Lung (tissue), 12 donors: ENCODE results near the gene JDP2. TPM values are rescaled to one million over a fixed set of nuclear protein-coding genes. Genes with fewer than 3 reads are reported as not detected.

Experiments
- ATAC-seq: fragments of 200-7000 bp; cut with Tn5 transposase; one replicate; pipeline ENCODE4 v1.9.1; 2020; ENCODE audit warnings: moderate number of reproducible peaks; ENCODE audit not compliant: insufficient read depth, low FRiP score
- DNase-seq, 3 donors: peaks; one replicate each; pipeline ENCODE4 v3.0.0-alpha.2; 2013 to 2017
- H3K27ac ChIP-seq, 2 donors: one replicate each; pipeline ENCODE4 v1.5.1; 2013; ENCODE audit warnings: mild to moderate bottlenecking in 2 of 2, moderate library complexity in 2 of 2, control low read depth in 1 of 2, inconsistent platforms in 1 of 2, low read depth in 1 of 2, low read length in 1 of 2
- H3K27me3 ChIP-seq, 3 donors: one replicate each; pipeline ENCODE4 v1.5.1; 2013; ENCODE audit warnings: low read length in 2 of 3; ENCODE audit not compliant: control insufficient read depth in 3 of 3, insufficient read depth in 3 of 3
- H3K36me3 ChIP-seq, 4 donors: one replicate each; pipeline ENCODE4 v1.5.1; 2013; ENCODE audit warnings: low read length in 4 of 4, mild to moderate bottlenecking in 1 of 4, moderate library complexity in 1 of 4; ENCODE audit not compliant: control insufficient read depth in 4 of 4, insufficient read depth in 4 of 4
- H3K4me1 ChIP-seq, 5 donors: one replicate each; pipeline ENCODE4 v1.5.1; 2013; ENCODE audit warnings: low read length in 5 of 5, mild to moderate bottlenecking in 2 of 5, moderate library complexity in 1 of 5; ENCODE audit not compliant: control insufficient read depth in 5 of 5, insufficient read depth in 5 of 5
- H3K4me3 ChIP-seq: one replicate; pipeline ENCODE4 v1.5.1; 2013; ENCODE audit warnings: mild to moderate bottlenecking, control low read depth, moderate library complexity
- H3K9ac ChIP-seq, 2 donors: one replicate each; pipeline ENCODE4 v1.5.1; 2013; ENCODE audit warnings: low read length in 2 of 2, control low read depth in 1 of 2; ENCODE audit not compliant: insufficient read depth in 1 of 2
- H3K9me3 ChIP-seq, 4 donors: one replicate each; pipeline ENCODE4 v1.5.1; 2013; ENCODE audit warnings: low read length in 3 of 4, mild to moderate bottlenecking in 1 of 4, moderate library complexity in 1 of 4; ENCODE audit not compliant: control insufficient read depth in 4 of 4, insufficient read depth in 3 of 4
- WGBS, 2 donors: extraction: QIAGEN DNeasy Blood & Tissue Kit; methylation state at CpG; one replicate each; pipeline ENCODE4 v1.1.7; 2013; 5-methylcytosine and 5-hydroxymethylcytosine counted together
- polyA plus RNA-seq, 2 donors: library from polyadenylated mRNA; stranded (reverse); fragments of 200-250 nt; gene quantifications; one replicate each; pipeline ENCODE4 v1.2.1, GENCODE V29; 2013
- total RNA-seq, 2 donors: library from RNA; depleted of rRNA in 1 of 2; stranded (reverse); fragments of >200 nt in 1 of 2; gene quantifications; one replicate each; pipeline ENCODE4 v1.2.1, GENCODE V29; 2014 to 2021
- TF ChIP-seq, protein P1 (sequence below): IDR thresholded peaks from 2 replicates; pipeline ENCODE4 v1.5.1; 2012; ENCODE audit warnings: mild to moderate bottlenecking; ENCODE audit errors: control extremely low read depth, extremely low read depth
- donor health status: control.
- donor health status: control.
- donor health status: Bipolar disorder and iron deficiency.
- donor health status: healthy.
- donor health status: DM: yes; HTN: yes; CAD: no.

The JDP2 gene
- total and polyA plus RNA-seq, 4 donors, result 34.8 to 88.9 (median 57.7) TPM

DNA sequence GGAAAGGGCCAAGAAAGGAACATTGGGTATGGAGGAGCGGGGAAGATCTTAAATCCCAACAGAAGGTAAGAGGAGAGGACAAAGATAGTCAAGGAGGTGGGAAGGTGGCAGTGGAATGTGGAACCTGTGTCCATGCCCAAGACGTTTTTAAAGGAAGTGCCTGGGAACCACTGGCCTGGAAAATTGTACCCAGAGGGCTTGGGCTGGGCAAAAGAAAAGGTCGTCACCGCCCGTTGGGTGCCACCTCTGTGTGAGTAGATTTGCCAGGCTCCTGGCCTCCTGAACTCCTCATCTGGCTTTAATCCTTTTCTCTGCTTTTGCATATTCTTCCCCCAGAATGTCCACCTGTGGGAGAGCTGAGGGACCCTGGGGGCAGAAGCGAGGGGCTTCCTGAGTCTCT is 32.6 kb downstream of the JDP2 start:
- WGBS, 2 donors, result 87 to 88% methylated on average over 6 of the region's 6 CpGs
- no peak overlapping the region for H3K4me3 ChIP-seq
- H3K9ac ChIP-seq, result no peak overlapping the region
- H3K27me3 ChIP-seq, result no peaks in the 10 kb centered on the region
- peaks cover 0 to 35% (median 12%) of the 10 kb centered on the region in 5 donors for H3K4me1 ChIP-seq
- no peak for DNase-seq
- peaks cover 4 to 36% (median 10%) of the 10 kb centered on the region in 4 donors for H3K36me3 ChIP-seq
- H3K9me3 ChIP-seq, result no peaks in the 10 kb centered on the region
- no peak overlapping the region for H3K27ac ChIP-seq
- ATAC-seq, result no peak
- TF ChIP-seq, protein P1, sequence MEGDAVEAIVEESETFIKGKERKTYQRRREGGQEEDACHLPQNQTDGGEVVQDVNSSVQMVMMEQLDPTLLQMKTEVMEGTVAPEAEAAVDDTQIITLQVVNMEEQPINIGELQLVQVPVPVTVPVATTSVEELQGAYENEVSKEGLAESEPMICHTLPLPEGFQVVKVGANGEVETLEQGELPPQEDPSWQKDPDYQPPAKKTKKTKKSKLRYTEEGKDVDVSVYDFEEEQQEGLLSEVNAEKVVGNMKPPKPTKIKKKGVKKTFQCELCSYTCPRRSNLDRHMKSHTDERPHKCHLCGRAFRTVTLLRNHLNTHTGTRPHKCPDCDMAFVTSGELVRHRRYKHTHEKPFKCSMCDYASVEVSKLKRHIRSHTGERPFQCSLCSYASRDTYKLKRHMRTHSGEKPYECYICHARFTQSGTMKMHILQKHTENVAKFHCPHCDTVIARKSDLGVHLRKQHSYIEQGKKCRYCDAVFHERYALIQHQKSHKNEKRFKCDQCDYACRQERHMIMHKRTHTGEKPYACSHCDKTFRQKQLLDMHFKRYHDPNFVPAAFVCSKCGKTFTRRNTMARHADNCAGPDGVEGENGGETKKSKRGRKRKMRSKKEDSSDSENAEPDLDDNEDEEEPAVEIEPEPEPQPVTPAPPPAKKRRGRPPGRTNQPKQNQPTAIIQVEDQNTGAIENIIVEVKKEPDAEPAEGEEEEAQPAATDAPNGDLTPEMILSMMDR, result no peak

DNA sequence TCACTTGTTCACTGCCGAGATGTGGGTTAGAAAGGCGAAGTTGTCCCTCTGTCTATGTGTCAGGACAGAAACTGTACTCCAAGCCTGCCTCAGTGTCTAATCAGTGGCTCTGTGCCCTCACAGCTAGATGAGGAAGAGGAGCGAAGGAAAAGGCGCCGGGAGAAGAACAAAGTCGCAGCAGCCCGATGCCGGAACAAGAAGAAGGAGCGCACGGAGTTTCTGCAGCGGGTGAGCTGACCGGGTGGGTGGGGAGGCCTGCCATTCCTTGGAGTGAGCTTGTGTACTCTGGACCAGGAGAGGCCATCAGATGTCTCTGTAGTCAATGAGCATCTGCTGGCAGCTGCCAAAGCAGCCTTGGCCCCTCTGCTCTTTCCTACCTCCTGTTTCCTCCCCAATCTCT is 33.5 kb downstream of the JDP2 start:
- no peak for DNase-seq
- Histone ChIP-seq H3K4me3 (no peak overlapping the region), H3K4me1 (peaks cover 0 to 33% (median 12%) of the 10 kb centered on the region in 5 donors), H3K9ac (no peak overlapping the region), H3K27me3 (no peaks in the 10 kb centered on the region), H3K9me3 (no peaks in the 10 kb centered on the region), H3K27ac (peak overlapping the region in 1 of 2 donors; percentile 26), H3K36me3 (peaks cover 4 to 38% (median 9%) of the 10 kb centered on the region in 4 donors)
- WGBS, 2 donors, result 93 to 96% methylated on average over 12 of the region's 12 CpGs
- TF ChIP-seq, protein P1, result no peak
- ATAC-seq, result no peak

DNA sequence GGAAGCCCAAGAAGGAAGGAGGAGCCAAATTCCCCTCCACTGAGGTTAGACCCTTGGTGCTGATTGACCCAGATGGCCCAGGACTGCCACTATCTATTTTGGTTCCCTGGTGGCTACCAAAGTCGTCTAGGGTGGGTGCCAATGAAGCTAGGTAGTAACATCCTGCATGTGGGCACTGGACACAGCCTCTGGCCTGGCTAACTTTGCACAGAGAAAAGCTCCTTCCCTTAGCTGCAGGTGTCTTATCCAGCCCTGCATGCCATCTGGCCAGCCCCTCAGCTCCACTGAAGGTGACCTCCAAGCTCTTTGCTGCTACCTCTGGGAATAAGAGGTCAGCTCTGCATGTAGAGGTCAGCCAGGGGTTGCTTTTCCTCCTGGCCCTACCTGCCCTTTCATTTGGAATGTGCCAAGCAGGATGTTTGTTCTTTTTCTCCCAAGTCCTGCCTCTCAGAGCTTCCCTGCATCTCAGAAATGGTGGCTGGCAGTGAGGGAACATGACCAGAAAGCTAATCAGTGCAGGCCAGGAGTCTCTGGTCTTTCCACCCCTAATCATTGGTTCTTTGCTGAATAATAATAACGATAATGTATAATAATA is 34.0 kb downstream of the JDP2 start:
- peaks cover 0 to 29% (median 14%) of the 10 kb centered on the region in 5 donors for H3K4me1 ChIP-seq
- 68 to 70% methylated on average over 2 of the region's 2 CpGs for WGBS, 2 donors
- TF ChIP-seq, protein P1, result no peak
- no peaks in the 10 kb centered on the region for H3K27me3 ChIP-seq
- ATAC-seq (no peak), DNase-seq (no peak)
- H3K9ac ChIP-seq, result no peak overlapping the region
- peaks cover 4 to 34% (median 9%) of the 10 kb centered on the region in 4 donors for H3K36me3 ChIP-seq
- H3K4me3 ChIP-seq, result no peak overlapping the region
- H3K9me3 ChIP-seq, result no peaks in the 10 kb centered on the region
- peak overlapping the region in 1 of 2 donors; percentile 26 for H3K27ac ChIP-seq

DNA sequence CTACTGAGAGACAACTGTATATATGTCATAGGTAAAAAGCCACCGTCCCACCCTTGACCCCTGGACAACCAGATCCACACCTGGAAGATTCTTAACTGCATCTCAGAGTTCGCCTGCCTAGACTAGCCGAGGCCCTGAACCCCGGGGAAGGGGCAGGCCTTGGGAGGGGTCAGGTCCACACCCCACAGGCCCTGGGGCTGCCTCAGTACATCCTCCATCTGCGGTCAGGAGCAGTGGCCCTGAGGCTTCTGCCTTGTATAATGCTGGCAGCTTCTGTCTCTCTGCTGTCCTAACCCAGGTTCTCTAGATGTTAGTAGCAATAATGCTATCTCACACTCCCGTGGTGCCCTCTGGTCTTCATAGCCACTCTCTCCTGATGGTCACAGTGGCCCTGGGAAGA is 36.8 kb downstream of the JDP2 start:
- 90% methylated on average over 6 of the region's 6 CpGs for WGBS, 2 donors
- H3K4me3 ChIP-seq, result no peak overlapping the region
- DNase-seq, result no peak
- no peak overlapping the region for H3K9ac ChIP-seq
- no peak overlapping the region for H3K27ac ChIP-seq
- no peaks in the 10 kb centered on the region for H3K27me3 ChIP-seq
- peaks cover 0 to 16% (median 2%) of the 10 kb centered on the region in 5 donors for H3K4me1 ChIP-seq
- H3K36me3 ChIP-seq, result peaks cover 6 to 41% (median 10%) of the 10 kb centered on the region in 4 donors
- H3K9me3 ChIP-seq, result no peaks in the 10 kb centered on the region
- TF ChIP-seq, protein P1, result no peak
- ATAC-seq, result no peak
